Measurements from ENCODE around the gene DDX46.
"Not testable (repeated sequence)": the region's sequence is repeated elsewhere in the genome, so short reads cannot be mapped to it uniquely, and the experiment has no call there.

The DDX46 gene, protein sequence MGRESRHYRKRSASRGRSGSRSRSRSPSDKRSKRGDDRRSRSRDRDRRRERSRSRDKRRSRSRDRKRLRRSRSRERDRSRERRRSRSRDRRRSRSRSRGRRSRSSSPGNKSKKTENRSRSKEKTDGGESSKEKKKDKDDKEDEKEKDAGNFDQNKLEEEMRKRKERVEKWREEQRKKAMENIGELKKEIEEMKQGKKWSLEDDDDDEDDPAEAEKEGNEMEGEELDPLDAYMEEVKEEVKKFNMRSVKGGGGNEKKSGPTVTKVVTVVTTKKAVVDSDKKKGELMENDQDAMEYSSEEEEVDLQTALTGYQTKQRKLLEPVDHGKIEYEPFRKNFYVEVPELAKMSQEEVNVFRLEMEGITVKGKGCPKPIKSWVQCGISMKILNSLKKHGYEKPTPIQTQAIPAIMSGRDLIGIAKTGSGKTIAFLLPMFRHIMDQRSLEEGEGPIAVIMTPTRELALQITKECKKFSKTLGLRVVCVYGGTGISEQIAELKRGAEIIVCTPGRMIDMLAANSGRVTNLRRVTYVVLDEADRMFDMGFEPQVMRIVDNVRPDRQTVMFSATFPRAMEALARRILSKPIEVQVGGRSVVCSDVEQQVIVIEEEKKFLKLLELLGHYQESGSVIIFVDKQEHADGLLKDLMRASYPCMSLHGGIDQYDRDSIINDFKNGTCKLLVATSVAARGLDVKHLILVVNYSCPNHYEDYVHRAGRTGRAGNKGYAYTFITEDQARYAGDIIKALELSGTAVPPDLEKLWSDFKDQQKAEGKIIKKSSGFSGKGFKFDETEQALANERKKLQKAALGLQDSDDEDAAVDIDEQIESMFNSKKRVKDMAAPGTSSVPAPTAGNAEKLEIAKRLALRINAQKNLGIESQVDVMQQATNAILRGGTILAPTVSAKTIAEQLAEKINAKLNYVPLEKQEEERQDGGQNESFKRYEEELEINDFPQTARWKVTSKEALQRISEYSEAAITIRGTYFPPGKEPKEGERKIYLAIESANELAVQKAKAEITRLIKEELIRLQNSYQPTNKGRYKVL

GRCh38 chr5:134758504-134759341 is at the start of gene DDX46:
Gene DDX46, plus strand, starts transcription at chr5:134758779. Its CDS starts 160 bp downstream, at chr5:134758939.
- peak; percentile 97 for DNase-seq

GRCh38 chr5:134714120-134714519 is 44.5 kb upstream of the DDX46 start:
- DNase-seq: no peak

- no peak for DNase-seq
Measured at GRCh38 chr5:134714541-134714940, 44.0 kb upstream of the DDX46 start.

DNA sequence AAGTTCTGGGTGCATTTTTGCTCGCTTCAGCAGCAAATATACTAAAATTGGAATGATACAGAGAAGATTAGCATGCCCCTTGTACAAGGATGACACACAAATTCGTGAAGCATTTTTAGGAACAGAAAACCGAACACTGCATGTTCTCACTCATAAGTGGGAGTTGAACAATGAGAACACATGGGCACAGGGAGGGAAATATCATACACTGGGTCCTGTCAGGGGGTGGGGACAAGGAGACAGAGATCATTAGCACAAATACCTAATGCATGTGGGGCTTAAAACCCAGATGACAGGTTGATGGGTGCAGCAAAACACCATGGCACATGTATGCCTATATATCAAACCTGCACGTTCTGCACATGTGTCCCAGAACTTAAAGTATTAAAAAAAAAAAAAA is 43.1 kb upstream of the DDX46 start:
- not testable (repeated sequence) for DNase-seq

DNA sequence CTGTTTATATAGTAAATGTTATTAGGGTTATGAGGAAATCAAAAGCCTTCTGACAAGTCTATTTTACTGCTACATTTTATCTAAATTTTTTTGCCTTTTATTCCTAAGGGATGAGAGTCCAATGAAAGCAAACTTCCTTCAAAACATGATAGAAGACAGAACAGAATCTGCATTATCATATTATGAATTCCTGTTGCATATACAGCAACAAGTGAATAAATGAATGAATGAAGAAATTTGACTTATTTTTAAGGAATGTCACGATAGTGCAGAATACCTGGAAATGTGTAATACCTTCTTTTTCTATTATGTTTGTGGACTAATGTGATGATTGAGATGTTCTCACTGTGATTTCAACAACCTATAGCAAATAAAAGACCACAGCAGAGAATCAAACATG is 33.7 kb upstream of the DDX46 start:
- no peak for DNase-seq

DNA sequence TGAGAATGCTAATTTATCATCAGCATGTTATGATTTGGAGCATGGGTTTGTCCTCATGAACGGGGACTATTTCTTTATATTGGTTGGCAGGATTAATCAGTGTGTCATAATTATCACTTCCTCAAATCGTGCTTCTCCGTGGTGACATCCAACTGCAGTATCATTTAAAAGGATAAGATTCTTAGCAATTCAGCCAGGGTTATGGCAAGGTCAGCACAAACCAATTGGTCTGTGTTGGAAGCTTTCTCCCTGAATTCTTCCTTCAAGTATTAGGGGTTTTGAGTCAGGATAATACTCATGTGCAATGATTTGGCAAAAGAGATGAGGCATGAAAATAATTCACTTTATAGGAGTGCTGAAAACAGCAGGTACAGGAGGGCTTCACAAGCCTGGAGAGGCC is 25.8 kb upstream of the DDX46 start:
- DNase-seq: no peak

DNA sequence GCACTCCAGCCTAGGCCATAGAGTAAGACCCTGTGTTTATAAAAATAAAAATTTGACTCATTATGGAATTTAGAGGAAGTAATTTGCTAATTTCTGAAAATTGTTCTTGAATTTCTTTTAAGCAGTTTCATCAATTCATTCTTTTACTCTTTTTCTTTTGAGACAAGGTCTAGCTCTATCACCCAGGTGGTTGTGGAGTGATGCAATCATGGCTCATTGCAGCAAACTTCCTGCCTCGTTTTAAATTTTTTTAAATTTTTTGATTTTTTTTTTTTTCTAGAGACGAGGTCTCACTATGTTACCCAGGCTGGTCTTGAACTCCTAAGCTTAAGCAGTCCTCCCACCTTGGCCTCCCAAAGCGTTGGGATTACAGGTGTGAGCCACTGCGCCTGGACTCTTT is 23.3 kb upstream of the DDX46 start:
- no peak for DNase-seq

- DNase-seq: no peak
Measured at GRCh38 chr5:134736173-134736812, 22.3 kb upstream of the DDX46 start.

DNA sequence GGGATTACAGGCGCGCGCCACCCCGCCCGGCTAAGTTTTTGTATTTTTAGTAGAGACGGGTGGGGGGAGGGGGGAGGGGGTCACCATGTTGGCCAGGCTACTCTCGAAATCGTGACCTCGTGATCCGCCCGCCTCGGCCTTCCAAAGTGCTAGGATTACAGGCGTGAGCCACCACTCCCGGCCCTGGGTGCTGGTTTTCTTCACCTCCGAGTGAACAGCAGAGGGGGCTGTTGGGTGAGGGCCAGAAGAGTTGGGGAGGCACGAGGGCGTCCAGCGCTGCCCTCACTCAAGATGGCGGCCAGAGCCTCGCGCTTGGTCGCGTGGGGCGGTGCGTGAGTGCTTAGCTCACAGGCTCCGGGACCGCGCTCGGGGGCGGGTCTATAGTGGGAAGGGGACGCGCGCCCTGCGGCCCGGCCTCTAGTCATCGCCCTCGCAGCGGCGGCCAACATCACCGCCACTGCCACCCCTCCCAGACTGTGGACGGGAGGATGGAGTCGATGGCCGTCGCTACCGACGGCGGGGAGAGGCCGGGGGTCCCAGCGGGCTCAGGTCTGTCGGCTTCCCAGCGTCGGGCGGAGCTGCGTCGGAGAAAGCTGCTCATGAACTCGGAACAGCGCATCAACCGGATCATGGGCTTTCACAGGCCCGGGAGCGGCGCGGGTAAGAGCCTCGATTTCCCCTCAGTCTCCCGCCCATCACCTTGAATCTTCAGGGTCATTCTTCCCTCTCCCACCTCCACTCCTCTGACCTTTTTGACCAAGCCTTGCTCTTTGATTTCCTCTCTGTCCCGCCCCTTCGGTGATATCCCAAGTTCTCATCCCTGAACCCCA is 20.2 kb upstream of the DDX46 start, which contains the start of gene CAMLG:
Gene CAMLG, plus strand, starts transcription at position 416 of the 830 bp plus-strand sequence. Its CDS starts 73 bp downstream, at position 489.
- DNase-seq: peak; percentile 98

DNA sequence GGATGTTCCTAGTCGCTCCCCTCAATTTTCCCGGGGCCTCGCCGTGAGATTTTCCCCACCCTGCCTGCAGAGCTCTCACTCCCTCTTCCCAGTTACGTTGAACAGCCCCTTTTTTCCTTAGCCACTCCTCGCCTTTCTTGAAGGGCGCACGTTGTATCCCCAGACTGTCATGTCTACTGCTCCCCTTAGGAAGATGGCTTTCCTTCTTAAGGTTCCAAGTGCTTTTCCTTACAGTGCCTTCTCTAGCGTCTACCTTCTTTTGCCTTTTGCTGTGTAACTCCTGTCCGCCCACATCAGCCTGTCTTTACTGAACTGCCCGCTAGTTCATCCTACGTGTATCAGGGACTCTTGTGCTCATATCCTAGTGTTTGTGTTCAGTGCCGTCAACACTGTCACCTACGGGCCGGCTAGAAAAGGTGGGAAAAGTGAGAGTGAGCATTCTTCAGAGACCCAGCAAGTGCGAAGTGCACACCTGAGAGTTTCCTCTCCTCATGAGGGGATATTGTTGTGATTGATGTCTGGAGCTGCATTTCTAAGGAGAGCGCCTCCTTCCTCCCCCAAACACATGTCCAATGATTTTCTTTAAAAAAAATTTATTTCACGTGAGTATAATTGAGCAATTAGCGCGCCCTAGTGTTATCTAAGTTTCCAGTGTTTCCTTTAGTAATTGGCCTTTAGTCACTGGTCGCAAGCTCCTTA is 19.5 kb upstream of the DDX46 start:
- DNase-seq: peak; percentile 55 to 57

DNA sequence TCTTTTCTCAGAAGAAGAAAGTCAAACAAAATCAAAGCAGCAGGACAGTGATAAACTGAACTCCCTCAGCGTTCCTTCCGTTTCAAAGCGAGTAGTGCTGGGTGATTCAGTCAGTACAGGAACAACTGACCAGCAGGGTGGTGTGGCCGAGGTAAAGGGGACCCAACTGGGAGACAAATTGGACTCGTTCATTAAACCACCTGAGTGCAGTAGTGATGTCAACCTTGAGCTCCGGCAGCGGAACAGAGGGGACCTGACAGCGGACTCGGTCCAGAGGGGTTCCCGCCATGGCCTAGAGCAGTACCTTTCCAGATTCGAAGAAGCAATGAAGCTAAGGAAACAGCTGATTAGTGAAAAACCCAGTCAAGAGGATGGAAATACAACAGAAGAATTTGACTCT is 17.5 kb upstream of the DDX46 start:
- DNase-seq: no peak

- DNase-seq: no peak
Measured at GRCh38 chr5:134742134-134742533, 16.4 kb upstream of the DDX46 start.

GRCh38 chr5:134749415-134749814 is 9.2 kb upstream of the DDX46 start:
- no peak for DNase-seq

- DNase-seq: no peak
Measured at GRCh38 chr5:134758176-134758503, 439 bp upstream of the DDX46 start.

DNA sequence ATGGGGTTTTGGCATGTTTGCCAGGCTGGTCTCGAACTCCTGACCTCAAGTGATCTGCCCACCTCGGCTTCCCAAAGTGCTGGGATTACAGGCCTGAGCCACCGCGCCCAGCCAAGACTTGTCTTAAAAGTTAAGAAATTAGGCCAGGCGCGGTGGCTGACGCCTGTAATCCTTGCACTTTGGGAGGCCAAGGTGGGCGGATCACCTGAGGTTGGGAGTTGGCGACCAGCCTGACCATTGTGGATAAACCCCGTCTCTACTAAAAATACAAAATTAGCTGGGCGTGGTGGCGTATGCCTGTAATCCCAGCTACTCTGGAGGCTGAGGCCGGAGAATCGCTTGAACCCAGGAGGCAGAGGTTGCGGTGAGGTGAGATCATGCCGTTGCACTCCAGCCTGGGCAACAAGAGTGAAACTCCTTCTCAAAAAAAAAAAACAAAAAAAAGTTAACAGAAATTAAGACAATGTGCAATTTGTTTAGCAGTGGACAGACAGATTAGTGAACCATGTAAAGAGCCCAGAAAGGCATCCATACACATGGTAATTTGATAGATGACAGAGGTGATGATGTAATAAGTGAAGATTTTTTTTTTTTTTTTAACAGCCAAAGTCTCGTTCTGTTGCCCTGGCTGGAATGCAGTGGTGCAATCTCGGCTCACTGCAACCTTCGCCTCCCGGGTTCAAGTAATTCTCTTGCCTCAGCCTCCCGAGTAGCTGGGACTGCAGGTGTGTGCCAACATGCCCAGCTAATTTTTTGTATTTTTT is 9.1 kb downstream of the DDX46 start:
- DNase-seq: not testable (repeated sequence)

DNA sequence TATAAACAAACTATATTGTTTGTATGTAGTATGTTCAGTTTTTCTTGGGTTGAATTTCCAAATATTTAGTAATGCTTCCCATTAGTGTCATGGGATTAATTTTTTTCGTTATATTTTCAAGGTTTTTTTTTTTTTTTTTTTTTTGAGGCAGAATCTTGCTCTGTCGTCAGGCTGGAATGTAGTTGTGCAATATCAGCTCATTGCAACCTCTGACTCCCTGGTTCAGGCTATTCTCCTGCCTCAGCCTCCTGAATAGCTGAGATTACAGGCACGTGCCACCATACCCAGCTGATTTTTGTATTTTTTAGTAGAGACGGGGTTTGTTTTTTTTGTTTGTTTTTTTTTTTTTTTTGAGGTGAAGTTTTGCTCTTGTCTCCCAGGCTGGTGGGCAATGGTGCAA is 10.6 kb downstream of the DDX46 start:
- DNase-seq: no peak

- DNase-seq: no peak
Measured at GRCh38 chr5:134772461-134773125, 14.0 kb downstream of the DDX46 start.

DNA sequence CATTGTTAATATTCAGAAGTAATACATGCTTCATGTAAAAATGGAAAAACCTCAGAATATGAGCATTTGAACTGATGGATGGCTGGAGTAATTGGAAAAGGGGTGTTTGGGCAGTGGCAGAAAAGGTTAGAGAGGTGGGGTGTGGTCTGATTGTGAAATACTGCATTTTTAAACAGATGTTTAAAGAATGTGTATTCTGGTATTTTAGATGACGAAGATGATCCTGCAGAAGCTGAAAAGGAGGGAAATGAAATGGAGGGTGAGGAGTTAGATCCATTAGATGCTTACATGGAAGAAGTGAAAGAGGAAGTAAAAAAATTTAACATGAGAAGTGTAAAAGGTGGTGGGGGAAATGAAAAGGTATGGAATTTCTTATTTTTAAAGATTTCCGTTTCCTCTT is 18.8 kb downstream of the DDX46 start:
- no peak for DNase-seq

- no peak for DNase-seq
Measured at GRCh38 chr5:134784241-134784920, 25.8 kb downstream of the DDX46 start.
